ENCODE data around the gene FAM114A1.
A peak's percentile ranks its signal among the peaks of the same experiment; 100 is the strongest.

The FAM114A1 gene

GRCh38 chr4:38860788-38861424, 6.7 kb upstream of the FAM114A1 start:
- peak; percentile 47 for DNase-seq

GRCh38 chr4:38861791-38862190, 5.8 kb upstream of the FAM114A1 start:
- no peak for DNase-seq

GRCh38 chr4:38865445-38865844, 2.2 kb upstream of the FAM114A1 start:
- DNase-seq, result no peak

- no peak for DNase-seq
Measured at GRCh38 chr4:38866973-38867477, 581 bp upstream of the FAM114A1 start.

GRCh38 chr4:38868059-38868960, 704 bp downstream of the FAM114A1 start:
- no peak for DNase-seq

- DNase-seq, result no peak
Measured at GRCh38 chr4:38869511-38869910, 1.9 kb downstream of the FAM114A1 start.

- DNase-seq, result no peak
Measured at GRCh38 chr4:38870098-38870808, 2.6 kb downstream of the FAM114A1 start.

GRCh38 chr4:38871593-38871992, 4.0 kb downstream of the FAM114A1 start:
- DNase-seq, result no peak

GRCh38 chr4:38872620-38873019, 5.0 kb downstream of the FAM114A1 start:
- no peak for DNase-seq

- no peak for DNase-seq
Measured at GRCh38 chr4:38873290-38873944, 5.8 kb downstream of the FAM114A1 start.

- DNase-seq, result no peak
Measured at GRCh38 chr4:38876636-38877035, 9.0 kb downstream of the FAM114A1 start.

GRCh38 chr4:38884254-38884653, 16.6 kb downstream of the FAM114A1 start:
- no peak for DNase-seq

GRCh38 chr4:38889143-38889542, 21.5 kb downstream of the FAM114A1 start:
- no peak for DNase-seq

- no peak for DNase-seq
Measured at GRCh38 chr4:38891051-38891983, 23.7 kb downstream of the FAM114A1 start.

- no peak for DNase-seq
Measured at GRCh38 chr4:38894322-38894982, 26.8 kb downstream of the FAM114A1 start.

GRCh38 chr4:38896940-38897339, 29.3 kb downstream of the FAM114A1 start:
- no peak for DNase-seq

- no peak for DNase-seq
Measured at GRCh38 chr4:38898245-38898644, 30.6 kb downstream of the FAM114A1 start.

GRCh38 chr4:38902221-38902620, 34.6 kb downstream of the FAM114A1 start:
- DNase-seq, result no peak

- DNase-seq, result no peak
Measured at GRCh38 chr4:38902695-38903094, 35.1 kb downstream of the FAM114A1 start.

GRCh38 chr4:38904090-38904666, 36.6 kb downstream of the FAM114A1 start:
- no peak for DNase-seq

- DNase-seq, result no peak
Measured at GRCh38 chr4:38904682-38905081, 37.1 kb downstream of the FAM114A1 start.

Measured in stimulated activated CD4-positive, alpha-beta T cell treated with anti-CD3 and anti-CD28 coated beads, Interleukin-4, amount 100 ng/mL, for 1 hour (primary cell).